HG03135 (cell line): ENCODE measurements around the gene SDE2.
"Not testable (repeated sequence)": the region's sequence is repeated elsewhere in the genome, so short reads cannot be mapped to it uniquely, and the experiment has no call there.

Experiments used
- ATAC-seq: cut with Tn5 transposase; IDR thresholded peaks from one replicate; pipeline ENCODE4 v1.9.1; 2021; ENCODE audit warnings: mild to moderate bottlenecking, moderate library complexity; ENCODE audit not compliant: unreplicated experiment

The SDE2 gene

GRCh38 chr1:225945564-225945963 is 53.6 kb downstream of the SDE2 start:
- ATAC-seq = no peak

DNA sequence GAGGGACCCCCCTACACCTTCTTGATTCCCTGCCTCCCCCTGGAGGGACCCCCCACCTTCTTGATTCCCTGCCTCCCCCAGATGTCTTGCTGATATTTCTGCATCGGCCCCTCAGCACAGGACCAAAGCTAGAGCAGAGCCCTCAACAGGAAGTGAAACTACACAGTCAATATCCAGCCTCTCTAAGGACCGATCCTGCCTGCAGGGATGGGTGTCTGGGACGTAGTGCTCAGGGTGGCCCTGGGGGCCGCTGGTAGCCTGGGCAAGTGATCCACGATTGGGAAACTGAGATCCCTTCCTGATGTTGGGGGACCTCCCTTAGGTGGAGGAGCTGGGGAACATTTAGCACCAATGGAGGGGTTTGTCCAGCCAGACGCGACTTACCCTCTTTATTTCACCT is 54.2 kb downstream of the SDE2 start:
- ATAC-seq = peak; percentile 72

DNA sequence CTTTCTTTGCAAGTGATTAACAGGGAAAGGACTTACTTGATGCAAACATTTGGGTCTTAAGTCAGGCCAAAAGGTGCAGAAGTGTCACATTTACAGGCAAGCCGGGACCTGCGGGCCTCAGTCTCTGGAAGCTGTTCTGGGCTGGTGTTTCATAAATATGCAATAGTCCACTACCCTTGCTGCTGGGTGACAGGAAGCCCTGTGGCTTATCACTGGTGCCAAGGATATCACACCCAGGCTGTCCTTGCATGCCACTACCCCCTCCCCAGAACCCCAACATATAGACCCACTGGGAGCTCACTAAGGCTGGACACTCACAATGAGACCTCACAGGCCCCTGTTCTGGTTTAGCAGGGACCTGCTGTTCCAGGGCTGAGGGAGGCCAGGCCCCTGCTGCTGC is 54.8 kb downstream of the SDE2 start:
- no peak for ATAC-seq

- ATAC-seq = no peak
These were observed 55.6 kb downstream of the SDE2 start for GRCh38 chr1:225943582-225943981.

DNA sequence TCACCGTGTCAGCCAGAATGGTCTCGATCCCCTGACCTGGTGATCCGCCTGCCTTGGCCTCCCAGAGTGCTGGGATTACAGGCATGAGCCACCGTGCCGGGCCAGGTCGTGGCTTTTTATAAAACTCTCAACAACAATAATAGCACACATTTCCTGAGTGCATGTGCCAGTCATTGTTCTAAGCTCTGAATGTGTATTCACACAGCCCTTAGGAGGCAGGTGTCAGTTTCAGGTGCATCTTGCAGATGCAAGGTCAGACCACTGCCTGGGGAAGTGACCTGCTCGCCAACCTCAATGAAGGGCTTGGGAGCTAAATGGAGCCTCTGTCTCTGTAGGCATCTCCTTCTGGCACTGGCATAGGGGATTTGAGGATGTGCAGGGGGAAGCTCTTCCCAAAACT is 56.6 kb downstream of the SDE2 start:
- ATAC-seq = peak; percentile 82

DNA sequence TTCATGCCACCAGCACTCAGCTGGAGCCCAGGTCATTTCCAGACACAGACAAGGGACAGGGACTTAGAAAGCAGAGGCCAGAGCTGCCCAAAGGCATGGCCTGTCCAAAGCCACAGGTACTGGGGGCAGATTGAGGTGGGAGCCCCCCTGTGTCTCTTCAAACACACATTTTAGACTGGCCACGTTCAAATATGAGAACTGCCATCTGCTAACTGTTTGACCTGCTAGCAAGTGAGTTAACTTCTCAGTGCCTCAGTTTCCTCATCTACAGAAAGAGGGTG is 57.3 kb downstream of the SDE2 start:
- ATAC-seq = no peak

DNA sequence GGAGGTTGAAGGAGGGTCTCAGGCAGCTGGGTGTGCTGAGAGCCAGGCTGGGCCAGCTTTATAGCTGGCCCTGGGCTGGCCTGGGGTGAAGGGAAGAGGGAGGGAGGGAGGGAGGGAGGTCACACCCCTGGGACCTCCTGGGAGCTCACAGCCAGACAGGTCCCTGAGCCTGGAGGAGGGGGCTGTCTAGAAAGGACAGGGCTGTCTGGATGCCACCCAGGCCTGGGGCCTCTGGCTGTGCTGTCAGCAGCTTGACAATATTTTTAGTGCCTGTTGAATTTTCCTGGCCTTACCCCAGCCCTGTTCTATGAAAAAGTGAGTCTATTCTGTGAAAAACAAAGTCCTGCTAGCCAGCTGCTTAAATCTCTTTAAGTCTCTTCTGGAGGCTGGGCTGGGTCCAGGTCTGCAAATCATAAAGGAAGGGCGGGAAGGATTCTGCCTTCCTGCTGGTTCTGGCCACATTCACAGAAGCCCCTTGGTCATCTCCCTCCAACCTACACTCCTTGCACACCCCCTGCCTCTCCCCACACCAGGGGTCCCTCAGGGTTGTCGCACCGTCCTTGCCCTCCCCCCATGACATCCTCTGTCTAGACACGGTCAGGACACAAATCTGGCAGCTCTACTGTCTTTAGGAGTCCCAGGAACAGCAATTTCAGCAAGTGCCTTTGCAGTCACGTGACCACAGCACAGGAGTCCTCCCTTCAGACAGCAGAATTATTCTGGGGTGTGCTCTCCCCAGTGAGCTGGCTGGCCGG is 57.8 kb downstream of the SDE2 start, which contains the start of gene LEFTY2:
LEFTY2 (minus strand) TSS at position 34 of the 755 bp plus-strand sequence. CDS start 80 bp downstream, outside the sequence.
- ATAC-seq = no peak

- ATAC-seq = no peak
These were observed 58.6 kb downstream of the SDE2 start for GRCh38 chr1:225940385-225941151.

DNA sequence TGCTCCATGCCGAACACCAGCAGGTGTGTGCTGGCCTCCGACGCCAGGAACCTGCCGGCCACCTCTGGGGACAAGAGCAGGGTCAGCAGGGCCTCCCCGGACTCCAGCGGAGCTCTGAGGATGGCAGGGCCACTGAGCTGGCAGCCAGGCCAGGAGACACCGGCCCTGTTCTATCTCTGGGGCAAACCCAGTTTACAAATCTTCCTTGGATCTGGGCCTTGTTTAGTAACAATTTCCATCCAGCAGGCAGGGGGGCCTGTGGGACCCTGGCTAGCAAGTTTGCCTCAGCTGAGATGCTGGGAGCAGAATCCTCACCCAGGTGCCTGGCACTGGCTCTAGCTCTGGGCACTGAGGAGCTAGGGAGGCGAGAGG is 59.2 kb downstream of the SDE2 start:
- ATAC-seq = not testable (repeated sequence)

DNA sequence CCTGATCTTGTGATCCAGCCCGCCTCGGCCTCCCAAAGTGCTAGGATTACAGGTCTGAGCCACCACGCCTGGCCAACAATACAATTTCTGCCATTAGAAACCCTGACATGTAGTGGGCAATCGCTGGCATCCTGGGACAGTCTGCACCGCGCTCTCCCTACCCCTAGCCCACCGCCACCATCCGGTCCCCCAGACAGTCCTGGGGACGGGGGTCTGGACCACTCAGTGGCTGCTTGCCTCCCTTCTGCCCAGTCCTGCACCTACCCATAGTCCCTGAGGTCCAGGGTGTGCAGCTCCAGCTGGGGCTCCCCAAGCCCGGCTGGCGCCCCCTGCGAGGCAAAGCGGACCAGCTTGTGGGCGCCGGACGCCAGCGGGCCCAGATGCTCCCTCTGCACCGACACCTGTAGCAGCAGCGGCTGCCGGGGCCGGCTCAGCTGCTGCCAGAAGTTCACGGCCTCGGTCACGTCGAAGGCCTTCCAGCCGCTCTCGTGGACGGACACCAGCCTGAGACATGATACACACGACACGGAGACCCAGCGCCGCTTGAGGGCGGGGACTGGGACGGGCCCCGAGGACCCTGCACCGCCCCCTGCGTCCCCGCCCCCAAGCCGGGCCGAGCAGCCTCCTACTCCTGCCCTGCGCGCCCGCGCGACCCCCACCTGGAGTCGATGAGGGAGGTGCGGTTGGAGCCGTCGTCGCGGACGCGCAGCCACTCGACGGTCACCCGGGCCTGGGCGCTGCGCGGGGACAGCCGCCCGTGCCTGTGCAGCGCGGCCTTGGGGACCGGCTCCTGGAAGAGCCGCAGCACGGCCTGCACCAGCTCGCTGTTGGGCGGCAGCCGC is 59.8 kb downstream of the SDE2 start:
- not testable (repeated sequence) for ATAC-seq

- ATAC-seq = no peak
These were observed 61.8 kb downstream of the SDE2 start for GRCh38 chr1:225937048-225937968.

DNA sequence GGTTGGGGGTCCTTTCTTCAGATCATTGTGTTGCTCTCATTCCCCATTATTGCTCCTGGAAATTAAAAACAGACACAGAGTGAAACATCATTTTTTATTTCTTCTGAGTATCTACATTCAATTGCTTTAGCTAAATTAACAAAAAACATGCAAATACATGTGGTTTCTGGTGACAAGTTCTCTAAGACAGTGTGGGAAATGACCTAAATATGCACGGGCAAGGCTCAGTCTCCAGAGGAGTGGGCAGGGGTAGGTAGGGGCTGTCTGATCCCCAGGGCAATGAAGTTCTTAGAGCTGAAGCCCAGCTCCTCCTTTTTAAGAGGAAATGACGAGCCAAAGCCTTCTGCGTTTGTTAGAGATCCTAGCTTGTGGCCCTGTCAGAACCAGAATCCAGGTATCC is 62.6 kb downstream of the SDE2 start:
- no peak for ATAC-seq

- not testable (repeated sequence) for ATAC-seq
These were observed 63.1 kb downstream of the SDE2 start for GRCh38 chr1:225936086-225936485.

DNA sequence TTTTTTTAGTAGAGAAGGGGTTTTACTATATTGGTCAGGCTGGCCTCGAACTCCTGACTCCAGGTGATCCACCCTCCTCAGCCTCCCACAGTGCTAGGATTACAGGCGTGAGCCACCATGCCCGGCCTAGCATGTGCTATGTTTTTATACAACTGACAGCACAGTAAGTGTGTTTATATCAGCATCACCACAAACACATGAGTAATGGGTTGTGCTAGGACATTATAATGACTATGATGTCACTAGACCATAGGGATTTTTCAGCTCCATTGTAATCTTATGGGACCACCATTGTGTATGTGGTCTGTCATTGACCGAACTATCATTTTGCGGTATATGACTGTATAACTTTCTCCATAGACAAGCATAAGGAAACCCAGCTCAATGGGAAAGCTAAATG is 64.4 kb downstream of the SDE2 start:
- ATAC-seq = no peak

- no peak for ATAC-seq
These were observed 66.1 kb downstream of the SDE2 start for GRCh38 chr1:225933072-225933471.
